Measurements from ENCODE around the gene RAPGEFL1. TPM values are rescaled to one million over a fixed set of nuclear protein-coding genes. Genes with fewer than 3 reads are reported as not detected.

Gene RAPGEFL1, protein sequence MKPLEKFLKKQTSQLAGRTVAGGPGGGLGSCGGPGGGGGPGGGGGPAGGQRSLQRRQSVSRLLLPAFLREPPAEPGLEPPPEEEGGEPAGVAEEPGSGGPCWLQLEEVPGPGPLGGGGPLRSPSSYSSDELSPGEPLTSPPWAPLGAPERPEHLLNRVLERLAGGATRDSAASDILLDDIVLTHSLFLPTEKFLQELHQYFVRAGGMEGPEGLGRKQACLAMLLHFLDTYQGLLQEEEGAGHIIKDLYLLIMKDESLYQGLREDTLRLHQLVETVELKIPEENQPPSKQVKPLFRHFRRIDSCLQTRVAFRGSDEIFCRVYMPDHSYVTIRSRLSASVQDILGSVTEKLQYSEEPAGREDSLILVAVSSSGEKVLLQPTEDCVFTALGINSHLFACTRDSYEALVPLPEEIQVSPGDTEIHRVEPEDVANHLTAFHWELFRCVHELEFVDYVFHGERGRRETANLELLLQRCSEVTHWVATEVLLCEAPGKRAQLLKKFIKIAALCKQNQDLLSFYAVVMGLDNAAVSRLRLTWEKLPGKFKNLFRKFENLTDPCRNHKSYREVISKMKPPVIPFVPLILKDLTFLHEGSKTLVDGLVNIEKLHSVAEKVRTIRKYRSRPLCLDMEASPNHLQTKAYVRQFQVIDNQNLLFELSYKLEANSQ
- 13.7 and 26.3 TPM in 2 replicates for total RNA-seq

DNA sequence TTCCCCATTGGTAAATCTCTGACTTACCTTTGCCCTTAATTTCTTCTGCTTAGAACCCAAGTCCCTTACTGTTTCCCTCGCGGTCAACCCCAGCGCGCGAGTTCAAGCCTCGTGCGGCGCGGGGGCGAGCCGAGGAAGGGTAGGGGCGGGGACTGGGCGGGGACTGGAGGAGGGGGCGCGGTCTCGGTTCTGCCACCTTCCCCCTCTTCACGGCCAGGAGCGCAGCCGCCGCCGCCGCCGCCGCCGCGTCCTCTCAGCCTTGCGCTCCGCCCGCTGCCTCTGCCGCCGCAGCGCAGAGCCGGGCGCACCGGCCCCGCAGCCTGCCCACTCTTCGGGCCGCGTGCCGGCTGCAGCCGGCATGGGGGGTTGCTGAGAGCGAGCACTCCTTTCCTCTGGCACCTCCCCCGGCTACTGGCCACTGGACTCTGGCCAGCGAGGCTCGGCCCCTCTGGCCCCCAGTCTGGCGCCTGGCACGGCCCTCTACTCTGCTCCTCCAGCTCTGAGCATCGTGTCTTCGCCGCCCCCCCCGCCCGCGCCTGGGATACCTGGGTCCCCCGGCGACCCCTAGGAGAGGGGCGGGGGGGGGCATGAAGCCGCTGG is at the start of gene RAPGEFL1:
Gene RAPGEFL1, plus strand, starts transcription at position 196 of the 600 bp plus-strand sequence. Its CDS starts 392 bp downstream, at position 588.

DNA sequence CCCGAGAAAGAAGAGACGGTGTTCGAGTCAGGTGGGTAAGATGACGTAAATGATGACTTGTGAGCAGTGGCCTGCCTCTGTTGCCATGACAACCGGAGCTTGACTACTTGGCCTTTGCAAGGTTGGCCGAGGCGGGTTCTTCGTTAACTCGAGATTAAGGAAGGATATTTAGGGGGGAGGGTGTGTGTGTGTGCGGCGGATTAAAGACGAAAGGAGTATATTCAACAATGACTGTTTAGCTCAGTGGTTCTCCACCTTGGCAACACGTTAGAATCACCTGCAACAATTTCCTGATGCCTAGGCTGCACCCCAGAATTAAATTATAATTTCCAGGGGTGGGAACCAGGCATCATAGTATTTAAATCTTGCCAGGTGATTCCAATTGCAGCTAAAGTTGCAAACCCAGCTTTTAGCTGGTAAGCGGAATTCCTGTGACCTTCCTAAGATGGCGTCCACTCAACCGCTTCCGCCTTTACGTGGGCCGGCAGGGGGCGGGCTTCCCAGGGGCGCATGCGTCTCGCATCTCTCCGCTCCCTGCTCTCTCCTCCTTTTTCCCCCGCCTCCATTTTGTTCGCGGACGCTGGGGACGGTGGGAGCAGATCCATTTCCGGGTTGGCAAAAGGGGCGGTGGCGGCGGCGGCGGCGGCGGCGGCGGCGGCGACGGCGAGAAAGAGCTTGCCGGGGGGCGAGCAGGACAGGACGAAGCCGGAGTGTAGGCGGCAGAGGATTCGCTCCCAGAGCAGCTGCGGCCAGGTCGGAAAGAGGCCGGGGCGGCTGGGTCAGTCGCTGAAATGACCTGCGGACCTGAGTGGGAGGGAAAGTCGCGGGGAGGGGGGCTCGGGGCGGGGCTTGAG is 41.7 kb downstream of the RAPGEFL1 start, which contains the start of gene WIPF2:
Gene WIPF2, plus strand, starts transcription at position 565 of the 854 bp plus-strand sequence. CDS start 37,156 bp downstream, outside the sequence.

Other genes starting within 250 kb of the RAPGEFL1 start
- 28.7 and 43.4 TPM in 2 replicates for gene ORMDL3, start 249.9 kb upstream of the RAPGEFL1 start, total RNA-seq
- gene LRRC3C, start 249.7 kb upstream of the RAPGEFL1 start, total RNA-seq: not detected in 2 replicates
- gene GSDMA, start 214.5 kb upstream of the RAPGEFL1 start, total RNA-seq: 0.21 and 7.9 TPM in 2 replicates
- 93.3 and 93.6 TPM in 2 replicates for gene PSMD3, start 196.7 kb upstream of the RAPGEFL1 start, total RNA-seq
- 0.34 TPM in 1 of 2 replicates, not detected in the other for gene CSF3, start 162.0 kb upstream of the RAPGEFL1 start, total RNA-seq
- 20.2 and 32.7 TPM in 2 replicates for gene MED24, start 123.1 kb upstream of the RAPGEFL1 start, total RNA-seq
- 4.4 and 16.2 TPM in 2 replicates for gene THRA, start 114.5 kb upstream of the RAPGEFL1 start, total RNA-seq
- gene NR1D1, start 76.9 kb upstream of the RAPGEFL1 start, total RNA-seq: 1.7 and 5.7 TPM in 2 replicates
- 28.7 and 52.5 TPM in 2 replicates for gene MSL1, start 55.5 kb upstream of the RAPGEFL1 start, total RNA-seq
- 19.3 and 24.3 TPM in 2 replicates for gene CASC3, start 36.9 kb upstream of the RAPGEFL1 start, total RNA-seq
- gene WIPF2, start 41.8 kb downstream of the RAPGEFL1 start, total RNA-seq: 10.3 and 14.5 TPM in 2 replicates
- 1.4 and 8.2 TPM in 2 replicates for gene CDC6, start 110.4 kb downstream of the RAPGEFL1 start, total RNA-seq
- 3.1 and 10.5 TPM in 2 replicates for gene RARA, start 131.7 kb downstream of the RAPGEFL1 start, total RNA-seq
- 0.07 TPM in 1 of 2 replicates, not detected in the other for gene GJD3, start 187.3 kb downstream of the RAPGEFL1 start, total RNA-seq
- gene TOP2A, start 240.4 kb downstream of the RAPGEFL1 start, total RNA-seq: 0.50 and 2.1 TPM in 2 replicates

All from nasal cavity respiratory epithelium epithelial cell of viscerocranial mucosa (primary cell).